K562 (cell line): ENCODE measurements around the gene GP1BA. TPM values are rescaled to one million over a fixed set of nuclear protein-coding genes. Genes with fewer than 3 reads are reported as not detected.

Experiments used
- MTA3 ChIP-seq: fragments of 450-650 bp; formaldehyde crosslinking; IDR thresholded peaks from 2 replicates; pipeline ENCODE4 v1.6.1; 2017; ENCODE audit warnings: mild to moderate bottlenecking, borderline replicate concordance
- ZNF318 ChIP-seq, 2 experiments: fragments of 450-650 bp; IDR thresholded peaks; 2 replicates each; pipeline ENCODE4 v1.6.1; 2016; ENCODE audit warnings: mild to moderate bottlenecking in 2 of 2, borderline replicate concordance in 1 of 2, low read depth in 1 of 2, moderate library complexity in 1 of 2
- polyA plus RNA-seq, 8 experiments: library from polyadenylated mRNA; depleted of rRNA in 4 of 8; stranded (reverse) in 5 of 8; unstranded in 3 of 8; fragments of >200 nt; fragmentation: Nextera tagmentation in 2 of 8; fragmentation: Illumina TruSeq in 1 of 8; extraction: Ambion mirVana in 2 of 8; extraction: Trizol in 1 of 8; gene quantifications; 2 replicates each; pipeline versions ENCODE4 v1.2.1 to v1.2.3, GENCODE V29; 2011 to 2014; ENCODE audit warnings: inconsistent platforms in 1 of 8, missing spikeins in 1 of 8
- total RNA-seq, 7 experiments: library from RNA; depleted of rRNA in 6 of 7; stranded (reverse); fragments of >200 nt in 6 of 7; fragmentation: Illumina TruSeq in 2 of 7; extraction: Trizol in 2 of 7; gene quantifications; 2 replicates each; pipeline versions ENCODE4 v1.2.1 to v1.2.3, GENCODE V29; 2011 to 2021; ENCODE audit warnings: low replicate concordance in 1 of 7

Gene GP1BA
- total and polyA plus RNA-seq, 9 of the 15 experiments (the other 6 are each of a cell fraction or from before 2014, with no cell fraction given): 0.01 TPM; not detected in 8

DNA sequence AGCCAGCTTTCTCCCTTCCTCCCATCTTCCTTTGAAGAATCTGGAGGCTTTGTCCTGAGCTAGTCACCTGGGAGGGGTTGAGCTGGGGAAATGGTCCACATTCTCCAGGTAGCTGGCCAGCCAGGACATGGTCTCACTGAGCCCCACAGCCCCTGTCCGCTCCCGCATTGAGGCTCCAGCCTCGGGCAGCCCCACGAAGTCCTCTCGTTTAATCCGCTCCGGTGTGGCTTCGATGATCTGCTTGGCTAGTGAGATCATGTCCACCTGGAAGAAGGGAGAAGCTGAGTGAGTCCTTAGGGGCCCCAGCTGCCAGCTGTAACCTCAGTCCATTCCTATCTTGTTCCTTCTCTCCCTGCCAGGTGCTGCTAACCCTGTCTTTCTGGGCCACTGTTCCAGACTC, 38.2 kb downstream of the GP1BA start (continued):
- TF ChIP-seq ZNF318 (IDR thresholded peaks at IDR 0.05; ENCODE audit: borderline replicate concordance in 1 of 2, low read depth in 1 of 2) (no peak), MTA3 (no peak)
